HEK293 (cell line): ENCODE measurements around the gene CCND1.
A peak's percentile ranks its signal among the peaks of the same experiment; 100 is the strongest.

Source experiments
- KLF7 ChIP-seq: fragments of 450-650 bp; formaldehyde crosslinking; IDR thresholded peaks from 2 replicates; pipeline ENCODE4 v1.5.1; 2016; ENCODE audit warnings: missing biosample characterization, missing genetic modification characterization, borderline replicate concordance
- PRDM2 ChIP-seq: fragments of 450-650 bp; formaldehyde crosslinking; IDR thresholded peaks from 2 replicates; pipeline ENCODE4 v1.5.1; 2016; ENCODE audit warnings: missing biosample characterization, missing genetic modification characterization, borderline replicate concordance
- ZBTB44 ChIP-seq: fragments of 450-650 bp; IDR thresholded peaks from 2 replicates; pipeline ENCODE4 v1.5.1; 2018; ENCODE audit warnings: missing biosample characterization, mild to moderate bottlenecking, missing genetic modification characterization
- ZBTB49 ChIP-seq: fragments of 450-650 bp; formaldehyde crosslinking; IDR thresholded peaks from 2 replicates; pipeline ENCODE4 v1.5.1; 2016; ENCODE audit warnings: missing biosample characterization, missing genetic modification characterization, low read depth
- ZBTB7A ChIP-seq: fragments of 450-650 bp; formaldehyde crosslinking; IDR thresholded peaks from 2 replicates; pipeline ENCODE4 v1.5.1; 2016; ENCODE audit warnings: low read depth, missing biosample characterization, missing genetic modification characterization
- ZEB2 ChIP-seq: fragments of 450-650 bp; formaldehyde crosslinking; IDR thresholded peaks from 2 replicates; pipeline ENCODE4 v1.5.1; 2016; ENCODE audit warnings: missing biosample characterization, missing genetic modification characterization
- ZFHX2 ChIP-seq: fragments of 450-650 bp; formaldehyde crosslinking; conservative IDR thresholded peaks from 2 replicates; pipeline ENCODE4 v1.5.1; 2016; ENCODE audit warnings: missing biosample characterization, missing genetic modification characterization
- ZFP37 ChIP-seq: fragments of 450-650 bp; formaldehyde crosslinking; IDR thresholded peaks from 2 replicates; pipeline ENCODE4 v1.5.1; 2016; ENCODE audit warnings: missing biosample characterization, missing genetic modification characterization
- ZNF248 ChIP-seq: fragments of 450-650 bp; formaldehyde crosslinking; IDR thresholded peaks from 2 replicates; pipeline ENCODE4 v1.5.1; 2017; ENCODE audit warnings: missing biosample characterization, missing genetic modification characterization
- ZNF302 ChIP-seq: fragments of 450-650 bp; formaldehyde crosslinking; IDR thresholded peaks from 2 replicates; pipeline ENCODE4 v1.5.1; 2016; ENCODE audit warnings: missing biosample characterization, missing genetic modification characterization, low read depth
- ZNF510 ChIP-seq: fragments of 450-650 bp; formaldehyde crosslinking; IDR thresholded peaks from 2 replicates; pipeline ENCODE4 v1.5.1; 2018; ENCODE audit warnings: mild to moderate bottlenecking, missing genetic modification characterization, missing biosample characterization; ENCODE audit not compliant: insufficient replicate concordance
- ZNF514 ChIP-seq: fragments of 450-650 bp; formaldehyde crosslinking; IDR thresholded peaks from 2 replicates; pipeline ENCODE4 v1.5.1; 2016; ENCODE audit warnings: missing biosample characterization, missing genetic modification characterization
- ZNF518A ChIP-seq: fragments of 450-650 bp; formaldehyde crosslinking; conservative IDR thresholded peaks from 2 replicates; pipeline ENCODE4 v1.5.1; 2016; ENCODE audit warnings: low read depth, missing biosample characterization, missing genetic modification characterization
- ZNF529 ChIP-seq: fragments of 450-650 bp; formaldehyde crosslinking; IDR thresholded peaks from 2 replicates; pipeline ENCODE4 v1.5.1; 2017; ENCODE audit warnings: missing genetic modification characterization, missing biosample characterization; ENCODE audit not compliant: insufficient replicate concordance
- ZNF548 ChIP-seq: fragments of 450-650 bp; formaldehyde crosslinking; IDR thresholded peaks from 2 replicates; pipeline ENCODE4 v1.5.1; 2016; ENCODE audit warnings: missing biosample characterization, missing genetic modification characterization
- ZNF624 ChIP-seq: fragments of 450-650 bp; formaldehyde crosslinking; IDR thresholded peaks from 2 replicates; pipeline ENCODE4 v1.5.1; 2017; ENCODE audit warnings: missing biosample characterization, missing genetic modification characterization
- ZNF692 ChIP-seq: fragments of 450-650 bp; formaldehyde crosslinking; IDR thresholded peaks from 2 replicates; pipeline ENCODE4 v1.5.1; 2016; ENCODE audit warnings: missing biosample characterization, missing genetic modification characterization
- ZNF707 ChIP-seq: fragments of 450-650 bp; formaldehyde crosslinking; IDR thresholded peaks from 2 replicates; pipeline ENCODE4 v1.5.1; 2016; ENCODE audit warnings: missing biosample characterization, missing genetic modification characterization
- ZSCAN30 ChIP-seq: fragments of 450-650 bp; IDR thresholded peaks from 2 replicates; pipeline ENCODE4 v1.5.1; 2018; ENCODE audit warnings: missing biosample characterization, mild to moderate bottlenecking, missing genetic modification characterization, moderate library complexity
- ZSCAN5A ChIP-seq: fragments of 450-650 bp; formaldehyde crosslinking; IDR thresholded peaks from 2 replicates; pipeline ENCODE4 v1.5.1; 2016; ENCODE audit warnings: missing biosample characterization, missing genetic modification characterization

Gene CCND1

GRCh38 chr11:69640995-69641581, at the start of gene CCND1 (continued):
- TF ChIP-seq ZNF518A (tag by site-specific recombination): no peak
- no peak for TF ChIP-seq ZFP37 (tag by site-specific recombination)
- TF ChIP-seq ZSCAN5A (tag by site-specific recombination): no peak
- no peak for TF ChIP-seq ZNF529 (tag by site-specific recombination)
- no peak for TF ChIP-seq PRDM2 (tag by site-specific recombination)
- TF ChIP-seq ZEB2: no peak
- no peak for TF ChIP-seq ZBTB49
- no peak for TF ChIP-seq ZNF548 (tag by site-specific recombination)
- no peak for TF ChIP-seq ZNF514 (tag by site-specific recombination)
- TF ChIP-seq ZNF624 (tag by site-specific recombination): no peak
- no peak for TF ChIP-seq ZNF302 (tag by site-specific recombination)
- no peak for TF ChIP-seq ZFHX2
- 0 out of 2 replicates have a peak, but pooled peaks have one; percentile 34 for TF ChIP-seq ZSCAN30 (tag by site-specific recombination)
- TF ChIP-seq ZNF248 (tag by site-specific recombination): no peak
- TF ChIP-seq ZNF692 (tag by site-specific recombination): peak; percentile 43; the same call in 1 of the 2 replicates
- TF ChIP-seq ZBTB44 (tag by site-specific recombination): no peak
- TF ChIP-seq ZNF510 (tag by site-specific recombination): no peak
- no peak for TF ChIP-seq ZBTB7A (tag by site-specific recombination)
- TF ChIP-seq KLF7 (tag by site-specific recombination): no peak
- TF ChIP-seq ZNF707 (tag by site-specific recombination): no peak
